Measurements from ENCODE around the gene CHMP5.

CHMP5 gene

GRCh38 chr9:33320230-33320567, 55.4 kb downstream of the CHMP5 start:
- DNase-seq = no peak

GRCh38 chr9:33320568-33321261, 55.9 kb downstream of the CHMP5 start:
- no peak for DNase-seq

DNA sequence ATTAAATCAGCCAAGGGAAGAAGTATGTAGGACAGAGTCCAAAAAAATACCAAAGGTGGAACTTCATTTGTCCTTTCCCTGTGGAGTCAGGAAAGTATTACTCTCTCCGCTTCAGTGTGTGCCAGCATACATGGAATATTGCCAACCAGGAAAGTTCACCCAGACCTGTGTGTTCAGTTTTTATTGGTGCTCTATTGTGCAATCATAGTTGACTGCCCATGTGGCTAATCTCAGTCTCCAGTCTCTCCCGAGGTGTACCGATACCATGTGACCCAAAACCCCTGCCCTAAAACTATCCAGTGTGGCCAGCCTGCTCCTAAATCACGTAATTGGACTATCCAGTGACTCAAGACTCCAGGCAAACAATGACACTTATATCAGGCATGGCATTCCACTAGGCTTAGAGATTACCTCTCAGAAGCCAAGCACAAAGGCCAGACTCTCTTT, 64.3 kb downstream of the CHMP5 start:
- DNase-seq = no peak

DNA sequence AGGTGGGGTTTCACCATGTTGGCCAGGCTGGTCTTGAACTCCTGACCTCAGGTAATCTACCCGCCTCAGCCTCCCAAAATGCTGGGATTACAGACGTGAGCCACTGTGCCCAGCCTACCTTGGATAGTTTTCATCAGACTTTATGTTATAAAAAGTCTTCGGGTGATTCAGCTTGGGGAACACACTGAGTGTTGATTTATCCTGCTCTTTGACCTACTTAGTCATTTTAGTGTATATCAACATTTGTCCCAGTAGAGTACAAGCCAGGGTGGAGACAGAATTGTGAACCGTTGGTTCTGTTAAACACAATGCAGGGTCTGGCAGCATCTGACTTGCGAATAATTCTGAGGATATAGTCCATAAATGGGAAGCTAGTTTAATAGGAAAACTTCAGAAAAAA, 65.1 kb downstream of the CHMP5 start:
- DNase-seq = no peak

DNA sequence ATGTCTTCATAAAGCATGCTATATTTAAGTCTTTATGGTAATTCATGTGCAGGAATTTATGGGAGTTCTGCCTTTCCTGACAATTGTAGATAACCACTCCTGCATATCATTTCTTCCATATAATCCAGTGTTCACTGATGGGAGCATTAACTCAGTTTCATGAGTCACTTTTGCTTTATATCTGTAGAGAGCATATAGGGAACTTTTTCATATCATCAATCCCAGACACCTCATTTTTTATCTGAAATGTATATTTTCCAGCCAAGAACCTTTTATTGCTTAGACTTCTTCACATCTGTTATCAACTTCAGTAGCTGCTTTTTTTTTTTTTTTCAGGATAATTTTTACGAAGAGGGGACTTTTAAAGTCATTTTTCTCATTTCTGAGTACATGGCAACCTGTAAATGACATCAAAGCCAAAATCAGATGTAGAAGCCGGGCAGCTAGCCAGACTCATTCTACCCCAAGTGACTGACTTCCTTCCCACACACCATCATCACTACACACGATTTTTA, 66.6 kb downstream of the CHMP5 start:
- no peak for DNase-seq
